Dermis microvascular lymphatic vessel endothelial cell (primary cell): ENCODE results near the gene CYFIP2. TPM values are rescaled to one million over a fixed set of nuclear protein-coding genes. Genes with fewer than 3 reads are reported as not detected.
"Not testable (repeated sequence)": the region's sequence is repeated elsewhere in the genome, so short reads cannot be mapped to it uniquely, and the experiment has no call there.

Experiments
- DNase-seq, 2 donors: peaks; one replicate each; pipeline versions ENCODE4 v3.0.0 to v3.0.0-alpha.2; 2010; ENCODE audit warnings: low read depth in 2 of 2
- total RNA-seq: library from RNA; depleted of rRNA; stranded (reverse); fragments of >200 nt; gene quantifications from 2 replicates; pipeline ENCODE4 v1.2.1, GENCODE V29; 2014

Gene CYFIP2
- total RNA-seq: 4.3 and 9.5 TPM in 2 replicates

DNA sequence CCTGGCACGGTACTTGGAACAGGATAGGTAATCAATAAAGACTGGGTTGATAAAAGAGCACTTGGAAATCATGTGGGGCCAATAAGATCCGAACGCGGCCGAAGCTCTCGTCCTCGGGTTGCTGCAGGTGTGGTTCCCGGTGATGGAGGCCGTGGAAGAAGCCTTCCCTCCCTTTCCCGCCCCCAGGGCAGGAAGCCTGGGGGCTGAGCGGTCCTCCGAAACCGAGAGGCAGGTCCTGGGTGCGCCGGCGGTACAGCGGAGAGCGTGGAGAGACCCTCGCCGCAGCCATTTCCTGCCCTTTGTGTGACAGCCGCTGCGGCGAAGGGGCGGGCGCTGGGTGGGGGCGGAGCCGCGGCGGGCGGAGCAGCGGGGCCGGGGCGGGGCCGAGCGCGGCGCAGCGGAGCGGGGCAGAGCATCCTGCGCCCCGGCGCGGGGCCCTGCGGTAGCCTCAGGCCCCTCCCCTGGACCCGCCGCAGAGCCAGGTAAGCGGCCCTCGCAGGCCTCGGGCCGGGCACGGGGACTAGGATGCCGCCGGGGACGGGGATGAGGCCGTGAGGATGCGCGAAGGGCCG lies at the start of gene CYFIP2:
TSS of gene CYFIP2 (plus strand) at position 410 of the 572 bp plus-strand sequence. CDS start 19,239 bp downstream, outside the sequence.
- peak in 1 of 2 donors; percentile 29 for DNase-seq

- DNase-seq: no peak
These were observed 49.4 kb upstream of the CYFIP2 start for GRCh38 chr5:157216391-157217142.

GRCh38 chr5:157217289-157218024 lies 48.5 kb upstream of the CYFIP2 start:
- no peak for DNase-seq

DNA sequence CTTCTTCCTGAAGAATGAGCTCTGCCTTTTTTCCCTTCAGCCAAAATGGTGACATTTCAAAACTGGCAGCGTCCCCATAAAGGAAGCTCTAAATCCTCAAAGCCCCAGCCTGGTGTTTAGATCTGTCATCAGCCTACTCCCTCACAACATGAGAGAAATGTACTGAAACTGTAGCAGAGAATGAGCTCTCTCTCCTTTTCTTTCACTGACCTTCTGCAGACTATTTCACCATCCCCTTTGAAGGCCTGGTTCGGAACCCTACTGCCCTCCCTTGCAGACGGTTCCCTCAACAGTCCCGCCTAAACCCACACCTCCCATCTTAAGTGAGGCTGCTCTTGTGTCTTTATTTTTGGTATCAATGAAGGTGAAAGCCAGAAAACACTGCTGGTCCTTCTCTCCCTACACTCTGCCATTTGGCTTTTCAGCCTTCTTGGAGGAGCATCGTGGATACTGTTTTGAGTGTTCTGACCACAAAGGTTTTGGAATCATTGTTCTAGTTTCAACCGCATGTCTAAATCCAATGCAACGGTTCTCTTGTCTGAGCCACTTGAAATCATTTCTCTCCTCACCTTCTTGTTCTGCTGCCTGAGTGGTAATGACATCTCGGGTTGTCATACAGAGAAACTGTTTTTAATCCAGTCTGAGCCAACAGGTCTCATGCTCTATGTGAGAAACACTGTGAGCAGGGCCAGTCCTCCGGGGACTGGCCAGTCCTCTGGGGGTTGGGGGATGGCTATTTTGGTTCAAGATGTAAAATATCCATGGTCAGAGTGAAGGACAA lies 46.2 kb upstream of the CYFIP2 start:
- DNase-seq: no peak

DNA sequence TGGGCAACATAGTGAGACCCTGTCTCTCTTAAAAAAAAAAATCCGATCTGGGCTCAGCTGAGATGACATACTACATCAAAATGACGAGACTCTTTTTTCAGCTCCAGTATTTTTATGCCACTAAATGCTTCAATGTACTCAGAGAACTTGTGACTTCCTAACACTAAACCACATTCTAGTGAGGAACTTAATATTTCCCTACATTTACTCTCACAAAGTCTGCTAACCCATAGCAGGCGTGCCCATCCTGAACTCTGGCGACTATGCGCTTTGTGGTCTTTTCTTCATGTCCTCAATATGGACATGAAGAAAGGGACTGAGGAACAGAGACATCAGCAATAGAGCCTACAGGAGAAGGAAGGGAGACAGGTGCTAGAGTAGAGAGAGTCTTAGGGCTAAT lies 44.0 kb upstream of the CYFIP2 start:
- DNase-seq: no peak

- no peak for DNase-seq
These were observed 43.3 kb upstream of the CYFIP2 start for GRCh38 chr5:157222506-157223230.

DNA sequence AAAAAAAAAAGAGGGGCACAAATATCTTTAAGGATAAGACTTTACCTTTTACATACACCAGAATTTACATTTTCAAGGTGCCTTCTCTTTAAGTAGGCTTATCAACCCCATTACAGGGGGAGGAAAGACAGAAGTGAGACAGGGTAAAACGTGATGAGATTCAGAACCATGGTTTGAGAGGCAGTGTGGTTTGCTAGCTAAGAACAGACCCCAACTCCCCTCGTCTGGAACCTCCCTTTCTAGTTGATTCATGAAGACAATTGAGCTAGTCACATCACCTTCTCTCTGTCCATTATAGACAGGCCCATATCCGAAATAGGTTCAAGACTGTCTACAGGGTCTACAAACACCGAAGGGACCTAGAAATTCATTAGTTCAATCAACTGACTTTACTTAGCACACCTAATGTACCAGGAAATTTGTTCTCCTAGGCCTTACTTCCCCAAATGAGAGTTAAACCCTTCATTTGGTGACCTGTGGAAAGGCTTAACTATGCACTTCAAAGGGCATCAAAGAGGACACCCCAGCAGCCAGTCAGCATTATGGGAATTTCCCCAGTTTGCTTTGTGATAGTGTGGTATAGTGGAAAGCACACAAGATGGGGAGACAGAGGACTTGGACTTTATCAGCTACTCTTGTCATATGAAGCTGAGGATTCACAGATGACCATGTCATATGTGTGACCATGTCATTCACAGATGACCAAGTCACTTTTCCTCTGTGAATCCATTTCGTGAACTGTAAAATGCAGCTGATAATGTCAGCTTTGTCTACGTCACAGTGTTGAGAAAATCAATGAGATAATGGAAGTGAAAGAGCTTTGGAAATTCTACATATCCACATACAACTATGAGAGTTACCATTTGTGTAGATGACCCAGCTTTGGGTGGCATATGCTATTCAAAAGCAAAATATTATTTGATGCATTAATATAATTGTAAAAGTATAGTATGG lies 40.2 kb upstream of the CYFIP2 start:
- no peak for DNase-seq

DNA sequence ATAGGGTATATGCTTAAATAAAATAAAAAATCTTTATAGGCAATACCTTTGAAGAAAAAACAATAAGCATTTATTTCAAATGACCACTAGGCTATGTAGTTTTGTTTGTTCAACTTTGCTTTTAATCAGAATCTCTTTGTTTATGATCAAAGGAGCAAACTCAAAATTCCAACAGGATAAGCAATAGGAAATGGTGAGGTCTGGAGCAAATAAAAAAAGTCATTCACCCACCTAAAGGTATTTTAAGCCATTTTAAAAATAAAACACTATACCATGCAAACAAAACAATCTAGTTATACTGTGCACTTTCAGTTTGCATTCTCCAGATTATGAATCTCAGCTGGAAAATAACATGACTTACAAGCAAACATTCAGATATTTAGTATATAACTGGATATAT lies 35.3 kb upstream of the CYFIP2 start:
- no peak for DNase-seq

- DNase-seq: no peak
These were observed 33.2 kb upstream of the CYFIP2 start for GRCh38 chr5:157232706-157233105.

GRCh38 chr5:157233515-157233914 lies 32.4 kb upstream of the CYFIP2 start:
- DNase-seq: no peak

DNA sequence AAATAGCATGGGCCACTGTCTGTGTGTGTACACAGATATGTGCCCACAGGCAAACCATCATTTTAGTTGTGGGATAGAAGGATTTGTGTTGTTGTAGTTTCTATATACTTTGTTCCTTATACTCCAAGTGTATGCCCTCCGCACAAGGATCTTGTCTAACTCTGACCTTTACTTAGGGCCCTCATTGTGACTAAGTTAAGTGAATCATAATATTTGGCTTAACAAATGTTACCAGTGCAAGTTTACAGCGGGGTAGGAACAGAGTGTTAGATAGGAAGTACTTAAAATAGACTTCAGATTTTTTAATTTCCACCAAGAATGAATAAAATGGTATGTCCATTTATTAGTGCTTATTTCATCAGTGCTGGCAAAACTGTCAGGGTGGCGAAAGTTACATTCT lies 29.5 kb upstream of the CYFIP2 start:
- DNase-seq: no peak

DNA sequence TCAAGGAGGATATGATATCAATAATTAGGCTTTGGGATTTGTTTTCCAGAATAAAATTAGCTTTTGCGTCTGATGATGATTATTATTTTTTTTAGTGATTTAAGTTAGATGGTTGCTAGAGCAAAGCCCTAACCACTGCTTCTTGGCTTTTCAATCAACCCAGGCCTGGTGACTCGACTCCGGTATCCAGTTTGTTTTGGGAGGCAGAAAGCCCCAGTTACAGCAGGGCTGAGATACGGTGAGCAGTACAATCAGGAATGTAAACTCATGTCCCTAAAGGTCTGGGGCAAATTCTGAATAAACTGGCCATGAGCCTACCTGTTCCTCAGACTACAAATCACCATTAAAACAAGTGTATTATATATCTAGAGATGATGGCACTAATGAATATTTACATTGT lies 24.4 kb upstream of the CYFIP2 start:
- DNase-seq: no peak

- DNase-seq: not testable (repeated sequence)
These were observed 21.2 kb upstream of the CYFIP2 start for GRCh38 chr5:157244704-157245103.

- DNase-seq: no peak
These were observed 20.4 kb upstream of the CYFIP2 start for GRCh38 chr5:157245476-157245875.

DNA sequence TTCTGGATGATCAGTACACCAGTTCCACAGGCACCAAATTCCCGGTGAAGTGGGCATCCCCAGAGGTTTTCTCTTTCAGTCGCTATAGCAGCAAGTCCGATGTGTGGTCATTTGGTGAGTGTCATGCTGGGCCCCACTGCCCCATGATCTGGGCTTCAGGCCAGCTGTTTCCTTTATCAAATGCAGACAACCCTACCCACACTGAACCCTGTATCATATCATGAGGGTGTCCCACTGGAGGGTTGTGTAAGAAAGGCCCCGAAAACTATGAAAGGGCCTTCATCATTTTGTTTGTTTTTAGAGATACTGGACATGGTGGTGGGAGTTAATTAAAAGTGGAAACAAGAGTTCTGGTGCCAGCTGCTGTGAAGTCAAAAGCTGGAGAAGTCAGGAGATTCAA lies 20.0 kb upstream of the CYFIP2 start:
- no peak for DNase-seq

DNA sequence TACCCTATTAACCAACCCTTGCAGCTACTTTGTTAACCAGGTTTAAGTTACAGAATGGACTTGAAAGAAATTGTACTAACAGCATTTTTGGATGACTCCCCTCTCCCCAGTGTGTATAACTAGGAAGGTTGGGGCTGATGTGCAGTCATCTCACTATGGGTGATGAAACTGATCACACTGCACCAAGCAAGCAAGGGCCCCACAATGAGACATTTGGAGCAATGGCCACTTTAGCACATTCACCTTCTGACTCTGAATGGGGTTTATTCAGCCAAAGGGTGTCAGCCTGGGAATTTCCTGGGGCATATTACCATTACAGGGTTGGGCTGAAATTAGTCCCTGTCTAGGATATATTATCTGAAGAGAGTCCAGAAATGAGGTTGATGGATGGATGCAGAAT lies 18.7 kb upstream of the CYFIP2 start:
- DNase-seq: no peak

DNA sequence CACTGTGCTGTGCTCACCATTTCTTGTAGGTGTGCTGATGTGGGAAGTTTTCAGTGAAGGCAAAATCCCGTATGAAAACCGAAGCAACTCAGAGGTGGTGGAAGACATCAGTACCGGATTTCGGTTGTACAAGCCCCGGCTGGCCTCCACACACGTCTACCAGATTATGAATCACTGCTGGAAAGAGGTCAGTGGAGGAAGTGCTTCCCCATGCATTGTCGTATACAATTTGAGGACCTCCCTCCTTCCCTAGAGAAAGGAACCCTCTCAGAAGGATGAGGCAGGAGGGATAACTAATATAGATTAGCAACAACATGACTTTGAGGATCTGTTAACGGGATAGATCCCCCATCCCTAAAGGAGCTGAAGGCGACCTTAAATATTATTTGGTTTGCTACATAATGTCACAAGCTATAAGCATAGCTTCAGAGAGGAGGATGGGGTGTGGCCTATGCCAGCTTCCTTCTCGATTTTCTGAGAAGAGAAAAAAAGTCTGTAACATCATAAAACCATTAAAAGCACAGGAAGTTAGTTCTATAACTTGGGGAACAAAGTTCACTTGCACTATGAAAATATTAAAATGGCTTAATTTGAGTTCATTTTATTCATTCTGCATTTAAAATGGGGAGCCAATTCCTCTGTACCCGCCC lies 17.0 kb upstream of the CYFIP2 start:
- DNase-seq: no peak

DNA sequence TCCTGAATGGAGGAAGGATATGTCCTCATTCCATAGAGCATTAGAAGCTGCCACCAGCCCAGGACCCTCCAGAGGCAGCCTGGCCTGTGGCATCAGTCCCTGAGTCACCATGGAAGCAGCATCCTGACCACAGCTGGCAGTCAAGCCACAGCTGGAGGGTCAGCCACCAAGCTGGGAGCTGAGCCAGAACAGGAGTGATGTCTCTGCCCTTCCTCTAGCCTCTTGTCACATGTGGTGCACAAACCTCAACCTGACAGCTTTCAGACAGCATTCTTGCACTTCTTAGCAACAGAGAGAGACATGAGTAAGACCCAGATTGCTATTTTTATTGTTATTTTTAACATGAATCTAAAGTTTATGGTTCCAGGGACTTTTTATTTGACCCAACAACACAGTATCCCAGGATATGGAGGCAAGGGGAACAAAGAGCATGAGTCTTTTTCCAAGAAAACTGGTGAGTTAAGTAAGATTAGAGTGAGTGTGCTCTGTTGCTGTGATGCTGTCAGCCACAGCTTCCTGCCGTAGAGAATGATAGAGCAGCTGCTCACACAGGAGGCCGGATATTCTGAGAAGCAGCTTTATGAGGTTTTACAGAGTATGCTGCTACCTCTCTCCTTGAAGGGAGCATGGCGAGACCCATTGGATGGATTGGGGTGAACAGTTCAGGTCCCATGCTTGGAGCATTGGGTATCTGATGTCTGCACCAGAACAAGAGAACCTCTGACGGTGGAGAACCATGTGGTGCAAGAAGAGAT lies 13.0 kb upstream of the CYFIP2 start:
- DNase-seq: no peak

DNA sequence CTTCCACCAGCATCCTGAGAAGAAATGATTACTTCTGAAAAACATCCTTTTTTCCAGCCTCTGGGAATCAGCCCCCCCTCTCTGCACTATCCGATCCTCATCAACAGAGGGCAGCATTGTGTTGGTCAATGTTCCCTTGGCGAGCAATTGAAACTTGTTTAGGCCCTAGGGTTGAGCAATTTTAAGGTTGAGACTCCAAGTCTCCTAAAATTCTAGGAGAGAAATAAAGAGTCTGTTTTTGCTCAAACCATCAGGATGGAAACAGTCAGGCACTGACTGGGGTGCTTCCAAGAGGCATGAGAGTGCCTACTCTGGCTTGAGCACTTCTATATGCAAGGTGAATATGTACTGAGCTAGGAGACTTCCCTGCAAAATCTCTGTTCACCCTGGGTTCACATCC lies 12.4 kb upstream of the CYFIP2 start:
- peak; percentile 11 to 39 for DNase-seq
